Measurements from ENCODE around the gene GIPC3.

Gene GIPC3

GRCh38 chr19:3572855-3573161 lies 12.5 kb upstream of the GIPC3 start, which contains the start of gene HMG20B:
Gene HMG20B, plus strand, starts transcription at chr19:3572944. Its CDS starts 366 bp downstream, at chr19:3573310.
- H3K79me1 ChIP-seq (ENCODE audit: low read length) = no peaks in the 10 kb centered on the region
- no peak within 1 kb of the TSS for H2BK15ac ChIP-seq (replicated peaks; ENCODE audit: low read depth)
- H3K9ac ChIP-seq (ENCODE audit: low read length) = peak within 1 kb of the TSS; percentile 81
- H4K5ac ChIP-seq (ENCODE audit: low read length) = no peak within 1 kb of the TSS
- H2BK5ac ChIP-seq (ENCODE audit: low read length) = no peak within 1 kb of the TSS
- DNase-seq = no peak
- H3K79me2 ChIP-seq (ENCODE audit: control insufficient read depth, insufficient read depth, low read length) = no peaks in the 10 kb centered on the region
- H3K23ac ChIP-seq (ENCODE audit: low read length) = no peak within 1 kb of the TSS
- peak within 1 kb of the TSS; percentile 22 for H3K27ac ChIP-seq (ENCODE audit: low read depth, low read length)
- no peak within 1 kb of the TSS for H2AK5ac ChIP-seq (ENCODE audit: low read length)
- peak within 1 kb of the TSS; percentile 84 for H3K56ac ChIP-seq (ENCODE audit: low read length)
- no CpG with 5 or more reads among the region's 30 CpGs for WGBS (ENCODE audit: extremely low coverage, insufficient coverage, low lambda C conversion rate)
- peak within 1 kb of the TSS; percentile 86 for H3K18ac ChIP-seq (ENCODE audit: low read length)
- H3K27me3 ChIP-seq (ENCODE audit: insufficient read depth, low read length, poor library complexity) = no peaks in the 10 kb centered on the region
- H3K4ac ChIP-seq (ENCODE audit: low read depth, low read length) = peak within 1 kb of the TSS; percentile 71
- peak within 1 kb of the TSS; percentile 66 for H3K4me2 ChIP-seq (ENCODE audit: low read length)
- H3K4me3 ChIP-seq (ENCODE audit: low read length) = peak within 1 kb of the TSS; percentile 66
- no peaks in the 10 kb centered on the region for H3K36me3 ChIP-seq (ENCODE audit: control insufficient read depth, insufficient read depth, low read length)
- H2BK120ac ChIP-seq (ENCODE audit: low read depth, low read length) = peak within 1 kb of the TSS; percentile 56
- no peak within 1 kb of the TSS for H4K8ac ChIP-seq (ENCODE audit: low read depth, low read length)
- H3K4me1 ChIP-seq (ENCODE audit: control insufficient read depth, low read depth, low read length) = peaks cover 6% of the 10 kb centered on the region

- Histone ChIP-seq H3K27ac (ENCODE audit: low read depth, low read length) (peak overlapping the region; percentile 22), H3K4me2 (ENCODE audit: low read length) (peak overlapping the region; percentile 66), H3K18ac (ENCODE audit: low read length) (peak overlapping the region; percentile 86), H3K27me3 (ENCODE audit: insufficient read depth, low read length, poor library complexity) (no peaks in the 10 kb centered on the region), H2BK15ac (replicated peaks; ENCODE audit: low read depth) (no peak overlapping the region), H3K56ac (ENCODE audit: low read length) (peak overlapping the region; percentile 84), H3K4ac (ENCODE audit: low read depth, low read length) (peak overlapping the region; percentile 71), H3K79me2 (ENCODE audit: control insufficient read depth, insufficient read depth, low read length) (no peaks in the 10 kb centered on the region), H4K5ac (ENCODE audit: low read length) (no peak overlapping the region), H3K4me1 (ENCODE audit: control insufficient read depth, low read depth, low read length) (peaks cover 6% of the 10 kb centered on the region), H3K9ac (ENCODE audit: low read length) (peak overlapping the region; percentile 81), H2BK120ac (ENCODE audit: low read depth, low read length) (peak overlapping the region; percentile 56), H2AK5ac (ENCODE audit: low read length) (no peak overlapping the region), H2BK5ac (ENCODE audit: low read length) (no peak overlapping the region), H4K8ac (ENCODE audit: low read depth, low read length) (no peak overlapping the region), H3K23ac (ENCODE audit: low read length) (no peak overlapping the region), H3K79me1 (ENCODE audit: low read length) (no peaks in the 10 kb centered on the region), H3K4me3 (ENCODE audit: low read length) (peak overlapping the region; percentile 66), H3K36me3 (ENCODE audit: control insufficient read depth, insufficient read depth, low read length) (no peaks in the 10 kb centered on the region)
- no CpG with 5 or more reads among the region's 60 CpGs for WGBS (ENCODE audit: extremely low coverage, insufficient coverage, low lambda C conversion rate)
- DNase-seq = no peak
These were observed 12.0 kb upstream of the GIPC3 start for GRCh38 chr19:3573162-3573857.

GRCh38 chr19:3573858-3574637 lies 11.2 kb upstream of the GIPC3 start:
- no peak overlapping the region for H4K8ac ChIP-seq (ENCODE audit: low read depth, low read length)
- no peaks in the 10 kb centered on the region for H3K79me2 ChIP-seq (ENCODE audit: control insufficient read depth, insufficient read depth, low read length)
- H2BK15ac ChIP-seq (replicated peaks; ENCODE audit: low read depth) = no peak overlapping the region
- no peak overlapping the region for H3K4me2 ChIP-seq (ENCODE audit: low read length)
- H3K79me1 ChIP-seq (ENCODE audit: low read length) = no peaks in the 10 kb centered on the region
- H2AK5ac ChIP-seq (ENCODE audit: low read length) = no peak overlapping the region
- H3K9ac ChIP-seq (ENCODE audit: low read length) = no peak overlapping the region
- no peak overlapping the region for H3K27ac ChIP-seq (ENCODE audit: low read depth, low read length)
- peak; percentile 98 for DNase-seq
- H3K27me3 ChIP-seq (ENCODE audit: insufficient read depth, low read length, poor library complexity) = no peaks in the 10 kb centered on the region
- H3K36me3 ChIP-seq (ENCODE audit: control insufficient read depth, insufficient read depth, low read length) = no peaks in the 10 kb centered on the region
- no CpG with 5 or more reads among the region's 55 CpGs for WGBS (ENCODE audit: extremely low coverage, insufficient coverage, low lambda C conversion rate)
- no peak overlapping the region for H3K23ac ChIP-seq (ENCODE audit: low read length)
- H3K4me1 ChIP-seq (ENCODE audit: control insufficient read depth, low read depth, low read length) = peaks cover 6% of the 10 kb centered on the region
- no peak overlapping the region for H3K4ac ChIP-seq (ENCODE audit: low read depth, low read length)
- no peak overlapping the region for H3K18ac ChIP-seq (ENCODE audit: low read length)
- no peak overlapping the region for H4K5ac ChIP-seq (ENCODE audit: low read length)
- H3K4me3 ChIP-seq (ENCODE audit: low read length) = no peak overlapping the region
- peak overlapping the region; percentile 60 for H3K56ac ChIP-seq (ENCODE audit: low read length)
- no peak overlapping the region for H2BK120ac ChIP-seq (ENCODE audit: low read depth, low read length)
- no peak overlapping the region for H2BK5ac ChIP-seq (ENCODE audit: low read length)

GRCh38 chr19:3575260-3575741 lies 10.0 kb upstream of the GIPC3 start:
- H3K27me3 ChIP-seq (ENCODE audit: insufficient read depth, low read length, poor library complexity) = no peaks in the 10 kb centered on the region
- no peak overlapping the region for H4K8ac ChIP-seq (ENCODE audit: low read depth, low read length)
- H3K4me1 ChIP-seq (ENCODE audit: control insufficient read depth, low read depth, low read length) = peaks cover 6% of the 10 kb centered on the region
- H3K56ac ChIP-seq (ENCODE audit: low read length) = no peak overlapping the region
- H3K18ac ChIP-seq (ENCODE audit: low read length) = no peak overlapping the region
- no peak overlapping the region for H4K5ac ChIP-seq (ENCODE audit: low read length)
- no peak overlapping the region for H3K4ac ChIP-seq (ENCODE audit: low read depth, low read length)
- no peak overlapping the region for H3K23ac ChIP-seq (ENCODE audit: low read length)
- no peaks in the 10 kb centered on the region for H3K79me1 ChIP-seq (ENCODE audit: low read length)
- no peak overlapping the region for H2BK120ac ChIP-seq (ENCODE audit: low read depth, low read length)
- WGBS (ENCODE audit: extremely low coverage, insufficient coverage, low lambda C conversion rate) = no CpG with 5 or more reads among the region's 19 CpGs
- no peak overlapping the region for H3K27ac ChIP-seq (ENCODE audit: low read depth, low read length)
- H3K4me2 ChIP-seq (ENCODE audit: low read length) = no peak overlapping the region
- DNase-seq = peak; percentile 80
- H3K36me3 ChIP-seq (ENCODE audit: control insufficient read depth, insufficient read depth, low read length) = no peaks in the 10 kb centered on the region
- no peak overlapping the region for H3K4me3 ChIP-seq (ENCODE audit: low read length)
- no peak overlapping the region for H2BK5ac ChIP-seq (ENCODE audit: low read length)
- no peak overlapping the region for H3K9ac ChIP-seq (ENCODE audit: low read length)
- no peak overlapping the region for H2AK5ac ChIP-seq (ENCODE audit: low read length)
- no peak overlapping the region for H2BK15ac ChIP-seq (replicated peaks; ENCODE audit: low read depth)
- H3K79me2 ChIP-seq (ENCODE audit: control insufficient read depth, insufficient read depth, low read length) = no peaks in the 10 kb centered on the region

- no peak overlapping the region for H2BK5ac ChIP-seq (ENCODE audit: low read length)
- peak overlapping the region; percentile 99 for H3K56ac ChIP-seq (ENCODE audit: low read length)
- H3K4me2 ChIP-seq (ENCODE audit: low read length) = peak overlapping the region; percentile 93
- H3K4me3 ChIP-seq (ENCODE audit: low read length) = no peak overlapping the region
- peaks cover 6% of the 10 kb centered on the region for H3K4me1 ChIP-seq (ENCODE audit: control insufficient read depth, low read depth, low read length)
- no peak for DNase-seq
- no peak overlapping the region for H3K27ac ChIP-seq (ENCODE audit: low read depth, low read length)
- H3K79me1 ChIP-seq (ENCODE audit: low read length) = no peaks in the 10 kb centered on the region
- WGBS (ENCODE audit: extremely low coverage, insufficient coverage, low lambda C conversion rate) = no CpG with 5 or more reads among the region's 29 CpGs
- no peaks in the 10 kb centered on the region for H3K27me3 ChIP-seq (ENCODE audit: insufficient read depth, low read length, poor library complexity)
- H3K9ac ChIP-seq (ENCODE audit: low read length) = peak overlapping the region; percentile 93
- no peak overlapping the region for H3K4ac ChIP-seq (ENCODE audit: low read depth, low read length)
- no peaks in the 10 kb centered on the region for H3K36me3 ChIP-seq (ENCODE audit: control insufficient read depth, insufficient read depth, low read length)
- no peak overlapping the region for H3K18ac ChIP-seq (ENCODE audit: low read length)
- no peak overlapping the region for H2BK120ac ChIP-seq (ENCODE audit: low read depth, low read length)
- H4K8ac ChIP-seq (ENCODE audit: low read depth, low read length) = no peak overlapping the region
- H2AK5ac ChIP-seq (ENCODE audit: low read length) = no peak overlapping the region
- no peak overlapping the region for H3K23ac ChIP-seq (ENCODE audit: low read length)
- H3K79me2 ChIP-seq (ENCODE audit: control insufficient read depth, insufficient read depth, low read length) = no peaks in the 10 kb centered on the region
- no peak overlapping the region for H4K5ac ChIP-seq (ENCODE audit: low read length)
- H2BK15ac ChIP-seq (replicated peaks; ENCODE audit: low read depth) = no peak overlapping the region
These were observed 9.2 kb upstream of the GIPC3 start for GRCh38 chr19:3575949-3576673.
